ENCODE data around the gene CYBC1.

DNA sequence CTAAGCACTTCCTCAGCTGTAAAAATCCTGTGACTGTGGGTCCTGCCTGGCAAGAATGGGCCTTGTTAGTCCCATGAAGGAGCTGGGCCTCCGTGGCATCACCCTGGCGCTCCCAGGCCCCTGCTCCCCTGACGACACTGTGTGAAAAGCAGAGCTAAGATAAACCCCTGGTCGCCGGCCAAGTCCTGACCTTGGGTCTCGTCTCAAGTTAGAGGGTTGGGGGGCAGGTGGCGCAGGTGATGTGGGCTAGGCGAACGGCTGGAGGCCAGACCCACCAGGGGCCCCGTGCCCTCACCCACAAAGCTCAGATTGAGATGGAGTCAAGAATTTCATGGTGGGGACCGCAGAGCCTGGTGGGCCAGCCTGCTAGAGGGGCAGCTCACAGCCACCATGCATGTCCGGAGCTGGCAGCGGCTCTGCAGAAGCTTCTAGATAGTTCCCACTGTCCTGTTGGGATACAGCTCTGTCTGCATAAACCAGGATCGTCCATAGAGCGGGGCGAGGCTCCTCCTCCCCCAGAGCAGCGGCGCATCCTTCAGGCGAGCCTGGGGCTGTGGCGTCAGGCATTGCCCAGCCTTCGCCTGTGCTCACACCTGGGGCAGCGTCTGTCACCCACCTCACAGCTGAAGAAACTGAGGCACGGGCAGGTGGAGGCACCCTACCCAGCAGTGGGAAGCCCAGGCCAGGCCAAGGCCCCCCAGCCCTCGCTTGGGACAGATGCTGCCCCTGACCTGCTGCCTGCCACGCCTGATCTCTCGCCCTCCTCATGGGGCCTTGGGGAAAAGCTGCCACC is 12.0 kb downstream of the CYBC1 start:
- TF ChIP-seq, protein P1, sequence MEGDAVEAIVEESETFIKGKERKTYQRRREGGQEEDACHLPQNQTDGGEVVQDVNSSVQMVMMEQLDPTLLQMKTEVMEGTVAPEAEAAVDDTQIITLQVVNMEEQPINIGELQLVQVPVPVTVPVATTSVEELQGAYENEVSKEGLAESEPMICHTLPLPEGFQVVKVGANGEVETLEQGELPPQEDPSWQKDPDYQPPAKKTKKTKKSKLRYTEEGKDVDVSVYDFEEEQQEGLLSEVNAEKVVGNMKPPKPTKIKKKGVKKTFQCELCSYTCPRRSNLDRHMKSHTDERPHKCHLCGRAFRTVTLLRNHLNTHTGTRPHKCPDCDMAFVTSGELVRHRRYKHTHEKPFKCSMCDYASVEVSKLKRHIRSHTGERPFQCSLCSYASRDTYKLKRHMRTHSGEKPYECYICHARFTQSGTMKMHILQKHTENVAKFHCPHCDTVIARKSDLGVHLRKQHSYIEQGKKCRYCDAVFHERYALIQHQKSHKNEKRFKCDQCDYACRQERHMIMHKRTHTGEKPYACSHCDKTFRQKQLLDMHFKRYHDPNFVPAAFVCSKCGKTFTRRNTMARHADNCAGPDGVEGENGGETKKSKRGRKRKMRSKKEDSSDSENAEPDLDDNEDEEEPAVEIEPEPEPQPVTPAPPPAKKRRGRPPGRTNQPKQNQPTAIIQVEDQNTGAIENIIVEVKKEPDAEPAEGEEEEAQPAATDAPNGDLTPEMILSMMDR (optimal IDR thresholded peaks at IDR 0.05 in 1 of 3, IDR thresholded peaks at IDR 0.05 in 1 of 3, conservative IDR thresholded peaks at IDR 0.05 in 1 of 3; ENCODE audit: extremely low read depth in 1 of 3, insufficient read depth in 2 of 3, low read length in 3 of 3), result no peak
- no peak for TF ChIP-seq EZH2 (IDR thresholded peaks at IDR 0.05; ENCODE audit: low read length)

All from keratinocyte (primary cell).